Right lobe of liver (tissue), 6 donors: ENCODE data around the gene FAM174B. TPM values are rescaled to one million over a fixed set of nuclear protein-coding genes. Genes with fewer than 3 reads are reported as not detected.

Experiments used
- ATAC-seq, 4 donors: fragments of 200-7000 bp; cut with Tn5 transposase; one replicate each; pipeline ENCODE4 v1.9.1; 2020; ENCODE audit warnings: mild to moderate bottlenecking in 4 of 4, moderate library complexity in 4 of 4
- DNase-seq, 3 donors: peaks; one replicate each; pipeline ENCODE4 v3.0.0-alpha.2; 2020
- H3K27ac ChIP-seq, 3 donors: fragments of 200-600 bp; one replicate each; pipeline ENCODE4 v1.8.0; 2022
- H3K27me3 ChIP-seq, 2 donors: fragments of 200-600 bp; one replicate each; pipeline ENCODE4 v1.8.0; 2022
- H3K36me3 ChIP-seq, 4 donors: fragments of 200-600 bp; sonication (generic) in 1 of 4; one replicate each; pipeline versions ENCODE4 v1.5.1 to v1.8.0; 2017 to 2022; ENCODE audit warnings: control low read depth in 1 of 4
- H3K4me1 ChIP-seq, 4 donors: fragments of 200-600 bp; sonication (generic) in 1 of 4; one replicate each; pipeline versions ENCODE4 v1.5.1 to v1.8.0; 2017 to 2022; ENCODE audit warnings: control low read depth in 1 of 4
- H3K4me3 ChIP-seq, 3 donors: fragments of 200-600 bp; one replicate each; pipeline ENCODE4 v1.8.0; 2022
- H3K9me3 ChIP-seq, 4 donors: fragments of 200-600 bp; sonication (generic) in 1 of 4; one replicate each; pipeline versions ENCODE4 v1.5.1 to v1.8.0; 2017 to 2022; ENCODE audit warnings: control low read depth in 1 of 4
- CTCF ChIP-seq, 4 donors: fragments of 200-600 bp in 3 of 4; fragments of 450-650 bp in 1 of 4; IDR thresholded peaks; one replicate each; pipeline versions ENCODE4 v1.5.1 to v1.8.0; 2016 to 2022; ENCODE audit warnings: antibody characterized with exemption in 4 of 4, mild to moderate bottlenecking in 2 of 4
- POLR2A ChIP-seq: fragments of 450-650 bp; IDR thresholded peaks from one replicate; pipeline ENCODE4 v1.6.1; 2017; ENCODE audit warnings: antibody characterized with exemption, mild to moderate bottlenecking
- WGBS: methylation state at CpG from one replicate; pipeline ENCODE4 v1.1.6; 2018; ENCODE audit warnings: low coverage, low lambda C conversion rate; ENCODE audit not compliant: insufficient coverage; ENCODE audit errors: missing lambda C conversion rate; 5-methylcytosine and 5-hydroxymethylcytosine counted together
- intact Hi-C, 2 donors: fragments of 100-400 bp; cut with DNase I; formaldehyde crosslinking; loops; one replicate each; pipeline versions ENCODE4 v1.11.2 to v1.14.1; 2022
- total RNA-seq, 6 experiments: library from RNA; depleted of rRNA in 2 of 6; stranded (reverse); fragments of >200 nt in 2 of 6; fragmentation: NEBNext Ultra II Directional in 3 of 6; extraction: Animal tissue kit (Norgen Biotek cat#: 25700) in 3 of 6; gene quantifications; one replicate each; pipeline versions ENCODE4 v1.1.0 to v1.2.4, GENCODE V29; 2016 to 2023
- donor health status: DM: no; HTN: yes; CAD: no.
- donor health status: DM: no; HTN: no; CAD: no.
- donor health status: DM: no; HTN: no; CAD: no.
- donor health status: DM: no; HTN: yes; CAD: no.
- donor health status: DM: no; HTN: yes; CAD: no.

Gene FAM174B
- total RNA-seq, 6 experiments from 2014 or later = 2.0 to 11.9 (median 4.7) TPM

GRCh38 chr15:92653836-92654539 is 1.6 kb downstream of the FAM174B start:
- Histone ChIP-seq H3K27ac (no peak overlapping the region), H3K4me1 (peaks cover 0 to 3% (median 0%) of the 10 kb centered on the region in 4 donors), H3K27me3 (no peaks in the 10 kb centered on the region), H3K36me3 (no peaks in the 10 kb centered on the region), H3K4me3 (no peak overlapping the region), H3K9me3 (no peaks in the 10 kb centered on the region)
- WGBS = 55% methylated on average over 6 of the region's 7 CpGs
- no peak for TF ChIP-seq POLR2A
- TF ChIP-seq CTCF (IDR thresholded peaks at IDR 0.05) = no peak
- ATAC-seq (peak; percentile 72 to 90 (median 78)), DNase-seq (peak in 2 of 3 donors; percentile 28 to 52)
- intact Hi-C loops = no loop called here

DNA sequence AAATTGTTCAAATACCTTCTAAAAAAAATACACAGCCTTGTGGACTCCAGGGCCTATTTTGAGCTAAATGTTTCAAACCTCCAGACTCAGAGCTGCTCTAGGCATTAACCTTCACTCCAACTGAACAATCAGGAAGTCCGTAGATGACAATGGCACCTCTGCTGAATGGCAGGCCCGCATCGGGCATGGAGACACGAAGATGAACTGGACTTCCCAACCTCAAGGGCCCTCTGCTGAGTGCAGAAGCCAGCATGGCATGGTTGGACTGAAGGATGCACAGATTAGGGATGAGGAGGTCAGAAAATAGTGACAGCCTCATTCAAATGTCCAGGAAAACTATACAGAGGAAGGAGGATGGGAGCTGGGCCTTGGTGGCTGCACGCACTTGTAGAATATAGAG is 2.2 kb downstream of the FAM174B start:
- ATAC-seq (no peak), DNase-seq (peak in 1 of 3 donors; percentile 7)
- Histone ChIP-seq H3K4me1 (peaks cover 0 to 5% (median 0%) of the 10 kb centered on the region in 4 donors), H3K27me3 (no peaks in the 10 kb centered on the region), H3K4me3 (no peak overlapping the region), H3K36me3 (no peaks in the 10 kb centered on the region), H3K27ac (no peak overlapping the region), H3K9me3 (no peaks in the 10 kb centered on the region)
- intact Hi-C loops = no loop called here
- TF ChIP-seq CTCF (IDR thresholded peaks at IDR 0.05) (no peak), POLR2A (no peak)
- 84% methylated on average over 4 of the region's 5 CpGs for WGBS

- Histone ChIP-seq H3K27me3 (no peaks in the 10 kb centered on the region), H3K36me3 (no peaks in the 10 kb centered on the region), H3K27ac (no peak overlapping the region), H3K4me3 (no peak overlapping the region), H3K4me1 (peaks cover 0 to 11% (median 0%) of the 10 kb centered on the region in 4 donors), H3K9me3 (no peaks in the 10 kb centered on the region)
- intact Hi-C loops = no loop called here
- TF ChIP-seq CTCF (IDR thresholded peaks at IDR 0.05) (no peak), POLR2A (no peak)
- peak in 1 of 3 donors; percentile 24 for DNase-seq
- ATAC-seq = no peak
- 20% methylated on average over 1 of the region's 9 CpGs for WGBS
Observed at GRCh38 chr15:92652576-92652966, 3.0 kb downstream of the FAM174B start.

- peaks cover 0 to 11% (median 0%) of the 10 kb centered on the region in 4 donors for H3K4me1 ChIP-seq
- peak in 1 of 3 donors; percentile 23 for DNase-seq
- intact Hi-C loops = no loop called here
- WGBS = 85% methylated on average over 10 of the region's 10 CpGs
- TF ChIP-seq POLR2A (no peak), CTCF (IDR thresholded peaks at IDR 0.05) (no peak)
- no peak overlapping the region for H3K27ac ChIP-seq
- H3K9me3 ChIP-seq = no peaks in the 10 kb centered on the region
- no peak for ATAC-seq
- H3K27me3 ChIP-seq = no peaks in the 10 kb centered on the region
- no peak overlapping the region for H3K4me3 ChIP-seq
- no peaks in the 10 kb centered on the region for H3K36me3 ChIP-seq
Observed at GRCh38 chr15:92651877-92652575, 3.5 kb downstream of the FAM174B start.
